A549 (cell line): ENCODE data around the gene SYT1. TPM values are rescaled to one million over a fixed set of nuclear protein-coding genes. Genes with fewer than 3 reads are reported as not detected.
A peak's percentile ranks its signal among the peaks of the same experiment; 100 is the strongest.

Source experiments
- ATAC-seq, 2 experiments: fragments of 200-7000 bp in 1 of 2; fragments of >200 bp in 1 of 2; cut with Nextera tagmentation in 1 of 2; cut with Tn5 transposase in 1 of 2; 3 replicates each; pipeline versions ENCODE4 v1.8.0 to v1.9.1; 2018 to 2020; ENCODE audit warnings: mild to moderate bottlenecking in 1 of 2, moderate library complexity in 1 of 2
- CTCF ChIA-PET: fragments of 300-600 bp; sonication (Branson Sonifier 250); formaldehyde crosslinking; extraction: SDS; loops from one replicate; lab custom pipeline; 2021; ENCODE audit warnings: antibody characterized with exemption, inconsistent platforms; lab: Yijun Ruan, JAX
- POLR2A ChIA-PET: fragments of 350-600 bp; formaldehyde crosslinking; extraction: SDS; loops from one replicate; lab custom pipeline; 2021; ENCODE audit warnings: antibody characterized with exemption, inconsistent platforms; lab: Yijun Ruan, JAX
- DNase-seq, 2 experiments: peaks; one replicate each; pipeline versions ENCODE4 v3.0.0 to v3.0.0-alpha.2; 2011 to 2016; ENCODE audit warnings: low read depth in 1 of 2, low spot score in 1 of 2
- FAIRE-seq: peaks from 2 replicates; lab custom pipeline; 2011; peaks lifted over from hg19 to GRCh38; lab: Jason Lieb, UNC
- H3K27ac ChIP-seq, 2 experiments: fragments of >200 bp; sonication (Bioruptor Twin); formaldehyde crosslinking; 3 replicates each; pipeline ENCODE4 v1.5.1; 2016 to 2017
- H3K4me1 ChIP-seq: fragments of >200 bp; sonication (Bioruptor Twin); formaldehyde crosslinking; 3 replicates; pipeline ENCODE4 v1.6.1; 2016
- H3K4me2 ChIP-seq: fragments of >200 bp; sonication (Bioruptor Twin); formaldehyde crosslinking; 3 replicates; pipeline ENCODE4 v1.6.1; 2016
- H3K4me3 ChIP-seq: fragments of >200 bp; sonication (Bioruptor Twin); formaldehyde crosslinking; 3 replicates; pipeline ENCODE4 v1.5.1; 2016
- H3K9me3 ChIP-seq: fragments of >200 bp; sonication (Bioruptor Twin); formaldehyde crosslinking; 3 replicates; pipeline ENCODE4 v1.6.1; 2016
- BHLHE40 ChIP-seq: IDR thresholded peaks from 2 replicates; pipeline ENCODE4 v1.6.1; 2012; ENCODE audit warnings: low read depth, low read length, inconsistent platforms
- CEBPB ChIP-seq, 2 experiments: fragments of >200 bp in 1 of 2; sonication (Bioruptor Twin) in 1 of 2; formaldehyde crosslinking in 1 of 2; IDR thresholded peaks; 2 replicates each; pipeline ENCODE4 v1.6.1; 2012 to 2016
- E2F6 ChIP-seq: IDR thresholded peaks from 2 replicates; pipeline ENCODE4 v1.6.1; 2012; ENCODE audit warnings: low read depth, borderline replicate concordance
- EHF ChIP-seq: fragments of 250-450 bp; sonication (Bioruptor Pico); IDR thresholded peaks from 2 replicates; pipeline ENCODE4 v1.5.0; 2020; ENCODE audit warnings: mild to moderate bottlenecking
- ELK1 ChIP-seq: fragments of 150-350 bp; IDR thresholded peaks from 2 replicates; pipeline ENCODE4 v1.6.1; 2014; ENCODE audit warnings: low read depth, mild to moderate bottlenecking, low read length
- ESRRA ChIP-seq: fragments of 150-350 bp; IDR thresholded peaks from 2 replicates; pipeline ENCODE4 v1.6.1; 2014; ENCODE audit warnings: mild to moderate bottlenecking, low read length, borderline replicate concordance
- FOSB ChIP-seq: fragments of 250-450 bp; sonication (Bioruptor Pico); IDR thresholded peaks from 2 replicates; pipeline ENCODE4 v1.5.0; 2020; ENCODE audit warnings: mild to moderate bottlenecking, moderate library complexity
- FOXS1 ChIP-seq: fragments of 250-450 bp; sonication (Bioruptor Pico); IDR thresholded peaks from 2 replicates; pipeline ENCODE4 v1.5.0; 2020; ENCODE audit warnings: mild to moderate bottlenecking, moderate library complexity
- GATA3 ChIP-seq: IDR thresholded peaks from 2 replicates; pipeline ENCODE4 v1.6.1; 2012; ENCODE audit warnings: borderline replicate concordance
- HDAC2 ChIP-seq: fragments of 200-600 bp; sonication (generic); IDR thresholded peaks from 2 replicates; pipeline ENCODE4 v1.6.1; 2016
- HMGXB4 ChIP-seq: fragments of 250-450 bp; sonication (Bioruptor Pico); IDR thresholded peaks from 2 replicates; pipeline ENCODE4 v1.5.0; 2021; ENCODE audit warnings: mild to moderate bottlenecking, moderate library complexity, borderline replicate concordance
- HOXA7 ChIP-seq: fragments of 250-450 bp; sonication (Bioruptor Pico); IDR thresholded peaks from 2 replicates; pipeline ENCODE4 v1.5.0; 2020; ENCODE audit warnings: mild to moderate bottlenecking, moderate library complexity
- JUN ChIP-seq, 2 experiments: fragments of >200 bp; sonication (Bioruptor Twin); formaldehyde crosslinking; IDR thresholded peaks; 2 replicates in 1 of 2; 3 replicates in 1 of 2; pipeline ENCODE4 v1.6.1; 2016 to 2017
- KDM1A ChIP-seq: fragments of 200-600 bp; sonication (generic); IDR thresholded peaks from 2 replicates; pipeline ENCODE4 v1.6.1; 2016; ENCODE audit warnings: low read depth, mild to moderate bottlenecking
- MAFK ChIP-seq: fragments of 450-650 bp; IDR thresholded peaks from 2 replicates; pipeline ENCODE4 v1.6.1; 2014; ENCODE audit not compliant: partially characterized antibody
- MAX ChIP-seq: IDR thresholded peaks from 2 replicates; pipeline ENCODE4 v1.6.1; 2012
- MAZ ChIP-seq: fragments of 150-350 bp; IDR thresholded peaks from 2 replicates; pipeline ENCODE4 v1.6.1; 2014; ENCODE audit warnings: antibody characterized with exemption, low read depth, low read length, borderline replicate concordance
- NPAS2 ChIP-seq: fragments of 250-450 bp; sonication (Bioruptor Pico); IDR thresholded peaks from 2 replicates; pipeline ENCODE4 v1.8.0; 2022; ENCODE audit warnings: mild to moderate bottlenecking, moderate library complexity, borderline replicate concordance
- NR3C1 ChIP-seq: fragments of >200 bp; sonication (Bioruptor Twin); formaldehyde crosslinking; IDR thresholded peaks from 3 replicates; pipeline ENCODE4 v1.6.1; 2017
- PHF8 ChIP-seq: fragments of 200-600 bp; sonication (generic); IDR thresholded peaks from 2 replicates; pipeline ENCODE4 v1.6.1; 2016; ENCODE audit warnings: low read depth, mild to moderate bottlenecking, antibody characterized with exemption, moderate library complexity, borderline replicate concordance
- POLR2A ChIP-seq: IDR thresholded peaks from 2 replicates; pipeline ENCODE4 v1.6.1; 2012; ENCODE audit warnings: mild to moderate bottlenecking, low read length
- POLR2AphosphoS2 ChIP-seq: conservative IDR thresholded peaks from 2 replicates; pipeline ENCODE4 v1.6.1; 2012; ENCODE audit warnings: low read length, improper control_type of control experiment, inconsistent platforms
- REST ChIP-seq: fragments of 200-600 bp; sonication (generic); IDR thresholded peaks from 2 replicates; pipeline ENCODE4 v1.6.1; 2016; ENCODE audit warnings: antibody characterized with exemption, mild to moderate bottlenecking, moderate library complexity
- RNF2 ChIP-seq: fragments of 200-600 bp; sonication (generic); IDR thresholded peaks from 2 replicates; pipeline ENCODE4 v1.6.1; 2016; ENCODE audit warnings: low read depth, mild to moderate bottlenecking, antibody characterized with exemption, moderate library complexity, borderline replicate concordance
- TP53 ChIP-seq: fragments of 250-450 bp; sonication (Bioruptor Pico); IDR thresholded peaks from 2 replicates; pipeline ENCODE4 v1.5.0; 2021; ENCODE audit warnings: mild to moderate bottlenecking, moderate library complexity
- WGBS: methylation state at CpG from one replicate; pipeline ENCODE4 v1.1.6; 2017; ENCODE audit errors: missing lambda C conversion rate; 5-methylcytosine and 5-hydroxymethylcytosine counted together
- polyA plus RNA-seq, 4 experiments: library from polyadenylated mRNA; depleted of rRNA in 3 of 4; stranded (reverse); fragments of >200 nt; fragmentation: RNase III in 1 of 4; extraction: RNeasy Plus Mini Kit Qiagen cat#74134 plus additional on column Dnase treatment in 1 of 4; gene quantifications; 2 replicates in 3 of 4; 3 replicates in 1 of 4; pipeline ENCODE4 v1.2.3, GENCODE V29; 2011 to 2017
- TF ChIP-seq, protein P1 (sequence below): IDR thresholded peaks from 2 replicates; pipeline ENCODE4 v1.6.1; 2012

Gene SYT1
- polyA plus RNA-seq, 2 of the 4 experiments (the other 2 are of a cell fraction), result 11.7 to 39.6 TPM

GRCh38 chr12:79357048-79357447, 492.5 kb downstream of the SYT1 start:
- H3K4me3 ChIP-seq, result no peak overlapping the region
- POLR2A ChIA-PET, result no interaction called here
- TF ChIP-seq NPAS2 (no peak), CEBPB (IDR thresholded peaks at IDR 0.05) (no peak), GATA3 (no peak), EHF (no peak), KDM1A (no peak), FOSB (CRISPR knock-in tag) (no peak), E2F6 (no peak), HDAC2 (no peak), NR3C1 (no peak), HMGXB4 (CRISPR knock-in tag) (no peak), FOXS1 (CRISPR knock-in tag) (no peak), ESRRA (no peak), MAZ (no peak), PHF8 (no peak), POLR2AphosphoS2 (no peak)
- TF ChIP-seq, protein P1, sequence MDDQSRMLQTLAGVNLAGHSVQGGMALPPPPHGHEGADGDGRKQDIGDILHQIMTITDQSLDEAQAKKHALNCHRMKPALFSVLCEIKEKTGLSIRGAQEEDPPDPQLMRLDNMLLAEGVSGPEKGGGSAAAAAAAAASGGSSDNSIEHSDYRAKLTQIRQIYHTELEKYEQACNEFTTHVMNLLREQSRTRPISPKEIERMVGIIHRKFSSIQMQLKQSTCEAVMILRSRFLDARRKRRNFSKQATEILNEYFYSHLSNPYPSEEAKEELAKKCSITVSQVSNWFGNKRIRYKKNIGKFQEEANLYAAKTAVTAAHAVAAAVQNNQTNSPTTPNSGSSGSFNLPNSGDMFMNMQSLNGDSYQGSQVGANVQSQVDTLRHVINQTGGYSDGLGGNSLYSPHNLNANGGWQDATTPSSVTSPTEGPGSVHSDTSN, result no peak
- TF ChIP-seq, all 56 proteins: peak for 0
- H3K27ac ChIP-seq, result no peak overlapping the region
- no peak overlapping the region for H3K4me2 ChIP-seq
- CTCF ChIA-PET, result interaction anchor here (1.3 to 2.4 kb wide), 2 partner anchors 12 to 18 kb away, joined by 4 to 8 read pairs; no protein-coding TSS in a partner anchor
- DNase-seq (no peak), FAIRE-seq (peak; percentile 61), ATAC-seq (no peak)
- no peaks in the 10 kb centered on the region for H3K4me1 ChIP-seq
- no peaks in the 10 kb centered on the region for H3K9me3 ChIP-seq

- ATAC-seq (no peak), DNase-seq (no peak), FAIRE-seq (no peak)
- CTCF ChIA-PET, result interaction anchor here (0.8 to 2.4 kb wide), 4 partner anchors 12 to 888 kb away, joined by 3 to 8 read pairs (median 4); no protein-coding TSS in a partner anchor
- WGBS, result 87% methylated on average over 5 of the region's 5 CpGs
- Histone ChIP-seq H3K4me1 (peaks cover 5% of the 10 kb centered on the region), H3K4me2 (no peak overlapping the region), H3K9me3 (no peaks in the 10 kb centered on the region), H3K27ac (no peak overlapping the region), H3K4me3 (no peak overlapping the region)
- POLR2A ChIA-PET, result no interaction called here
- no peak for TF ChIP-seq HMGXB4 (CRISPR knock-in tag)
- TF ChIP-seq RNF2, result no peak
- TF ChIP-seq HDAC2, result no peak
- TF ChIP-seq NPAS2, result no peak
- TF ChIP-seq ELK1, result no peak
- no peak for TF ChIP-seq TP53
- TF ChIP-seq PHF8, result no peak
- no peak for TF ChIP-seq BHLHE40
- TF ChIP-seq JUN (IDR thresholded peaks at IDR 0.05), result no peak
- TF ChIP-seq E2F6, result no peak
- no peak for TF ChIP-seq REST
- TF ChIP-seq POLR2A, result no peak
- no peak for TF ChIP-seq MAX
- TF ChIP-seq MAFK, result no peak
- no peak for TF ChIP-seq HOXA7 (CRISPR knock-in tag)
- TF ChIP-seq FOXS1 (CRISPR knock-in tag), result no peak
Observed at GRCh38 chr12:79358716-79359300, 494.2 kb downstream of the SYT1 start.
